Endothelial cell of umbilical vein (primary cell): Measurements from ENCODE around the gene TMEM167B. TPM values are rescaled to one million over a fixed set of nuclear protein-coding genes. Genes with fewer than 3 reads are reported as not detected.

Experiments
- BruUV-seq: library from RNA; stranded (reverse); fragments of 400-500 nt; replicated peaks from 2 replicates; lab custom pipeline; 2021; lab: Mats Ljungman, UMichigan
- CTCF ChIA-PET: fragments of 300-600, 350-600 bp; sonication (Branson Sonifier 250); formaldehyde crosslinking; loops from one replicate; lab custom pipeline; 2021; ENCODE audit warnings: antibody characterized with exemption, inconsistent platforms; lab: Charles Lee
- POLR2A ChIA-PET: fragments of 300-600, 350-600 bp; sonication (Branson Sonifier 250); formaldehyde crosslinking; loops from one replicate; lab custom pipeline; 2021; ENCODE audit warnings: antibody characterized with exemption, inconsistent platforms; lab: Charles Lee
- DNase-seq: peaks from one replicate; pipeline ENCODE4 v3.0.0-alpha.2; 2011; ENCODE audit warnings: low read depth, low spot score
- FAIRE-seq: peaks from 2 replicates; lab custom pipeline; 2011; peaks lifted over from hg19 to GRCh38; lab: Jason Lieb, UNC
- H2AFZ ChIP-seq: 2 replicates; pipeline ENCODE4 v1.6.0; 2012; ENCODE audit warnings: low read depth, low read length, control low read depth, inconsistent platforms
- H3K27ac ChIP-seq: 2 replicates; pipeline ENCODE4 v1.5.1; 2011; ENCODE audit warnings: low read depth, mild to moderate bottlenecking, control low read depth, low read length, moderate library complexity; ENCODE audit not compliant: insufficient read depth
- H3K27me3 ChIP-seq, 2 experiments: 2 replicates each; pipeline versions ENCODE4 v1.6.0 to v1.6.1; 2011; ENCODE audit warnings: low read length in 2 of 2, mixed read lengths in 1 of 2; ENCODE audit not compliant: control insufficient read depth in 2 of 2, insufficient read depth in 2 of 2
- H3K36me3 ChIP-seq, 2 experiments: 2 replicates in 1 of 2; 3 replicates in 1 of 2; pipeline ENCODE4 v1.5.1; 2011; ENCODE audit warnings: low read length in 2 of 2, mild to moderate bottlenecking in 1 of 2, moderate library complexity in 1 of 2; ENCODE audit not compliant: control insufficient read depth in 2 of 2, insufficient read depth in 2 of 2; ENCODE audit errors: extremely low read depth in 1 of 2
- H3K4me1 ChIP-seq: 3 replicates; pipeline ENCODE4 v1.5.1; 2011; ENCODE audit warnings: mild to moderate bottlenecking, low read length; ENCODE audit not compliant: control insufficient read depth, insufficient read depth; ENCODE audit errors: extremely low read depth
- H3K4me2 ChIP-seq: 2 replicates; pipeline ENCODE4 v1.6.1; 2011; ENCODE audit warnings: low read length, control low read depth, mixed read lengths; ENCODE audit not compliant: insufficient read depth
- H3K4me3 ChIP-seq, 3 experiments: fragments of 200-600 bp in 1 of 3; sonication (generic), shearing (Covaris generic) in 1 of 3; replicated peaks in 1 of 3; 2 replicates each; pipeline ENCODE4 v1.5.1; 2011 to 2016; ENCODE audit warnings: control low read depth in 3 of 3, low read length in 3 of 3, mild to moderate bottlenecking in 2 of 3, inconsistent platforms in 1 of 3, low read depth in 1 of 3, moderate library complexity in 1 of 3; ENCODE audit not compliant: insufficient read depth in 1 of 3
- H3K79me2 ChIP-seq: 2 replicates; pipeline ENCODE4 v1.6.0; 2012; ENCODE audit warnings: low read length, inconsistent platforms; ENCODE audit not compliant: control insufficient read depth, insufficient read depth
- H3K9ac ChIP-seq: replicated peaks from 2 replicates; pipeline ENCODE3; 2011; ENCODE audit warnings: low read length, control low read depth; ENCODE audit not compliant: insufficient read depth; ENCODE audit errors: extremely low read depth
- H3K9me1 ChIP-seq: replicated peaks from 3 replicates; pipeline ENCODE4 v1.6.0; 2011; ENCODE audit warnings: mild to moderate bottlenecking, low read length; ENCODE audit not compliant: control insufficient read depth, insufficient read depth; ENCODE audit errors: extremely low read depth
- H3K9me3 ChIP-seq: replicated peaks from 2 replicates; pipeline ENCODE4 v1.5.1; 2012; ENCODE audit warnings: low read length, inconsistent platforms; ENCODE audit not compliant: control insufficient read depth, insufficient read depth
- H4K20me1 ChIP-seq: replicated peaks from 2 replicates; pipeline ENCODE3; 2011; ENCODE audit warnings: mild to moderate bottlenecking, low read length; ENCODE audit not compliant: control insufficient read depth, insufficient read depth; ENCODE audit errors: extremely low read depth
- EZH2 ChIP-seq: IDR thresholded peaks from 2 replicates; pipeline ENCODE4 v1.6.1; 2012; ENCODE audit warnings: borderline replicate concordance, low read depth, mild to moderate bottlenecking, moderate library complexity, low read length, inconsistent platforms; ENCODE audit not compliant: severe bottlenecking
- FOS ChIP-seq: IDR thresholded peaks from 2 replicates; pipeline ENCODE4 v1.6.1; 2011; ENCODE audit warnings: mild to moderate bottlenecking, low read length, moderate library complexity, borderline replicate concordance; ENCODE audit not compliant: insufficient read depth
- GATA2 ChIP-seq: IDR thresholded peaks from 2 replicates; pipeline ENCODE4 v1.7.0; 2011; ENCODE audit warnings: low read depth, mild to moderate bottlenecking, moderate library complexity, mixed read lengths, low read length; ENCODE audit not compliant: insufficient read length, insufficient read depth
- JUN ChIP-seq: IDR thresholded peaks from 2 replicates; pipeline ENCODE4 v1.6.1; 2011; ENCODE audit warnings: borderline replicate concordance, low read depth; ENCODE audit not compliant: insufficient read length, insufficient read depth
- MYC ChIP-seq: IDR thresholded peaks from one replicate; pipeline ENCODE4 v1.6.1; 2011; ENCODE audit warnings: mild to moderate bottlenecking, low read depth, low read length
- POLR2A ChIP-seq: IDR thresholded peaks from 2 replicates; pipeline ENCODE4 v1.6.1; 2012; ENCODE audit warnings: low read depth, mild to moderate bottlenecking, control low read depth, low read length
- POLR2AphosphoS5 ChIP-seq: IDR thresholded peaks from 2 replicates; pipeline ENCODE4 v1.6.1; 2012; ENCODE audit warnings: low read depth, mild to moderate bottlenecking, control low read depth, low read length, moderate library complexity; ENCODE audit not compliant: insufficient read depth
- dilution Hi-C: fragments of 300-500 bp; cut with MboI; formaldehyde crosslinking; loops from one replicate; pipeline ENCODE4 v1.15.0; 2019; ENCODE audit warnings: low sequenced_read_pairs; ENCODE audit not compliant: extremely low pct_ligation_motif_present
- intact Hi-C: fragments of 100-400 bp; cut with micrococcal nuclease; formaldehyde crosslinking; loops from one replicate; pipeline ENCODE4 v1.10.0; 2022
- polyA plus RNA-seq, 4 experiments: library from polyadenylated mRNA; depleted of rRNA in 3 of 4; stranded (reverse) in 3 of 4; unstranded in 1 of 4; fragments of >200 nt; gene quantifications; 2 replicates each; pipeline versions ENCODE4 v1.2.1 to v1.2.3, GENCODE V29; 2011 to 2012; ENCODE audit warnings: missing spikeins in 1 of 4
- total RNA-seq: library from RNA; stranded (reverse); gene quantifications from 2 replicates; pipeline ENCODE4 v1.2.3, GENCODE V29; 2021
- TF ChIP-seq, protein P1 (sequence below), 2 donors: IDR thresholded peaks; 1 replicate in 1 of 2; 2 replicates in 1 of 2; pipeline ENCODE4 v1.5.1; 2011; ENCODE audit warnings: low read length in 2 of 2, mild to moderate bottlenecking in 2 of 2, moderate library complexity in 2 of 2, control low read depth in 1 of 2, inconsistent platforms in 1 of 2, low read depth in 1 of 2; ENCODE audit not compliant: insufficient read depth in 1 of 2; ENCODE audit errors: extremely low read depth in 1 of 2
- TF ChIP-seq, protein P2 (sequence below): IDR thresholded peaks from 2 replicates; pipeline ENCODE4 v1.6.1; 2011; ENCODE audit not compliant: insufficient read depth, insufficient read length

The TMEM167B gene
- total and polyA plus RNA-seq, 2 donors (not counting 3 experiments of a cell fraction or from before 2014, with no cell fraction given) = 6.7 to 21.1 TPM

DNA sequence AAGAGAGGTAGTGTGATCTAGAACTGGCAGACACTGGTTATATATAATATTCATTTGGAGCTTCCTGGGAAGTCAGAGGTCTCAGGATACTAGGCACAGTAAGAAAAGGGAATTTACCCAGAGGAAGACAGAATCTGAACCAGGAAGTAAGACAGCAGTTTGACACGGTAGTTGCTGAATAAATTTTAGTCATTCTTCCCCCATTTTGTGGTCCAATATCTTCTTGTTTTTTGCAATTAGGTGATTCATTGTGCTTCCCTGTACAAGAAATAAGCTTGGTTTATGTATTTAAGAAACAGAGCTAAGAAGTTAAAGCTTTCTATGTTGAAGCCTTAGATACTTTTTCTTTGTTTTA, 1.3 kb downstream of the TMEM167B start:
- no peaks in the 10 kb centered on the region for H3K9me3 ChIP-seq
- H2AFZ ChIP-seq = no peak overlapping the region
- no peaks in the 10 kb centered on the region for H4K20me1 ChIP-seq
- H3K4me3 ChIP-seq = peak overlapping the region; percentile 2 to 99 (median 97)
- H3K27ac ChIP-seq = peak overlapping the region; percentile 63
- dilution Hi-C loops (no loop called here), intact Hi-C loops (loop anchor here (10.0 kb wide), 1 partner anchor 943 kb away; the partner anchor contains the start of gene STRIP1)
- H3K4me2 ChIP-seq = peak overlapping the region; percentile 81
- H3K9ac ChIP-seq = peak overlapping the region; percentile 91
- peaks cover 2 to 6% of the 10 kb centered on the region in 2 experiments for H3K36me3 ChIP-seq
- H3K27me3 ChIP-seq = no peaks in the 10 kb centered on the region
- no TSS peak for BruUV-seq
- H3K79me2 ChIP-seq = peaks cover 22% of the 10 kb centered on the region
- FAIRE-seq (peak; percentile 70), DNase-seq (peak; percentile 44)
- peaks cover 13% of the 10 kb centered on the region for H3K4me1 ChIP-seq
- ChIA-PET CTCF (interaction anchor here (1.0 to 3.0 kb wide), 4 partner anchors 8 to 122 kb away, joined by 3 to 35 read pairs (median 14); partner anchors contain the start of genes ELAPOR1 and SARS1), POLR2A (interaction anchor here (1.8 to 2.6 kb wide), 2 partner anchors 8 to 16 kb away, joined by 6 to 8 read pairs; partner anchors contain the start of gene TAF13)
- TF ChIP-seq, protein P1, sequence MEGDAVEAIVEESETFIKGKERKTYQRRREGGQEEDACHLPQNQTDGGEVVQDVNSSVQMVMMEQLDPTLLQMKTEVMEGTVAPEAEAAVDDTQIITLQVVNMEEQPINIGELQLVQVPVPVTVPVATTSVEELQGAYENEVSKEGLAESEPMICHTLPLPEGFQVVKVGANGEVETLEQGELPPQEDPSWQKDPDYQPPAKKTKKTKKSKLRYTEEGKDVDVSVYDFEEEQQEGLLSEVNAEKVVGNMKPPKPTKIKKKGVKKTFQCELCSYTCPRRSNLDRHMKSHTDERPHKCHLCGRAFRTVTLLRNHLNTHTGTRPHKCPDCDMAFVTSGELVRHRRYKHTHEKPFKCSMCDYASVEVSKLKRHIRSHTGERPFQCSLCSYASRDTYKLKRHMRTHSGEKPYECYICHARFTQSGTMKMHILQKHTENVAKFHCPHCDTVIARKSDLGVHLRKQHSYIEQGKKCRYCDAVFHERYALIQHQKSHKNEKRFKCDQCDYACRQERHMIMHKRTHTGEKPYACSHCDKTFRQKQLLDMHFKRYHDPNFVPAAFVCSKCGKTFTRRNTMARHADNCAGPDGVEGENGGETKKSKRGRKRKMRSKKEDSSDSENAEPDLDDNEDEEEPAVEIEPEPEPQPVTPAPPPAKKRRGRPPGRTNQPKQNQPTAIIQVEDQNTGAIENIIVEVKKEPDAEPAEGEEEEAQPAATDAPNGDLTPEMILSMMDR (IDR thresholded peaks at IDR 0.05; ENCODE audit: extremely low read depth in 1 of 2, insufficient read depth in 1 of 2, low read depth in 1 of 2, low read length in 2 of 2) = no peak
- TF ChIP-seq, protein P2, sequence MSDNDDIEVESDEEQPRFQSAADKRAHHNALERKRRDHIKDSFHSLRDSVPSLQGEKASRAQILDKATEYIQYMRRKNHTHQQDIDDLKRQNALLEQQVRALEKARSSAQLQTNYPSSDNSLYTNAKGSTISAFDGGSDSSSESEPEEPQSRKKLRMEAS = no peak
- TF ChIP-seq JUN (no peak), FOS (no peak), POLR2AphosphoS5 (no peak), EZH2 (no peak), GATA2 (no peak), POLR2A (no peak), MYC (no peak)
- no peaks in the 10 kb centered on the region for H3K9me1 ChIP-seq
